Endodermal cell (in vitro differentiated cells): ENCODE measurements around the gene ZNF629. TPM values are rescaled to one million over a fixed set of nuclear protein-coding genes. Genes with fewer than 3 reads are reported as not detected.

ENCODE experiments used
- DNase-seq: peaks from one replicate; pipeline ENCODE4 v3.0.0-alpha.2; 2017
- H3K27ac ChIP-seq: 2 replicates; pipeline ENCODE4 v1.5.1; 2013; ENCODE audit warnings: mild to moderate bottlenecking, low read depth, low read length, moderate library complexity
- H3K27me3 ChIP-seq: 2 replicates; pipeline ENCODE4 v1.6.1; 2013; ENCODE audit warnings: mild to moderate bottlenecking, low read length, moderate library complexity; ENCODE audit not compliant: insufficient read depth, control insufficient read depth, poor library complexity, severe bottlenecking
- H3K36me3 ChIP-seq: 2 replicates; pipeline ENCODE4 v1.7.0; 2013; ENCODE audit warnings: mild to moderate bottlenecking, low read length, moderate library complexity; ENCODE audit not compliant: control insufficient read depth, insufficient read depth
- H3K4me1 ChIP-seq: one replicate; pipeline ENCODE4 v1.7.0; 2013; ENCODE audit warnings: low read length; ENCODE audit not compliant: control insufficient read depth, insufficient read depth
- H3K4me3 ChIP-seq: 2 replicates; pipeline ENCODE4 v1.5.1; 2013; ENCODE audit warnings: mild to moderate bottlenecking, low read length, moderate library complexity
- H3K9ac ChIP-seq: 2 replicates; pipeline ENCODE4 v1.6.1; 2013; ENCODE audit warnings: mild to moderate bottlenecking, low read length, moderate library complexity; ENCODE audit not compliant: poor library complexity, severe bottlenecking; ENCODE audit errors: extremely low read depth
- H3K9me3 ChIP-seq: 2 replicates; pipeline ENCODE4 v1.6.1; 2013; ENCODE audit warnings: mild to moderate bottlenecking, low read length, moderate library complexity; ENCODE audit not compliant: control insufficient read depth
- H3K27ac Mint-ChIP-seq: 2 replicates; pipeline ENCODE4 v1.8.0; 2020; ENCODE audit warnings: mixed read lengths
- H3K27me3 Mint-ChIP-seq: 2 replicates; pipeline ENCODE4 v1.8.0; 2021; ENCODE audit warnings: mild to moderate bottlenecking, mixed read lengths; ENCODE audit not compliant: insufficient read depth
- H3K36me3 Mint-ChIP-seq: 2 replicates; pipeline ENCODE4 v1.8.0; 2020; ENCODE audit warnings: low read depth, mixed read lengths
- H3K4me1 Mint-ChIP-seq: 2 replicates; pipeline ENCODE4 v1.8.0; 2020; ENCODE audit warnings: mixed read lengths
- H3K4me3 Mint-ChIP-seq: 2 replicates; pipeline ENCODE4 v1.8.0; 2020; ENCODE audit warnings: mild to moderate bottlenecking, moderate library complexity, mixed read lengths
- H3K9me3 Mint-ChIP-seq: 2 replicates; pipeline ENCODE4 v1.8.0; 2020; ENCODE audit warnings: mild to moderate bottlenecking, mixed read lengths
- CTCF ChIP-seq: fragments of 200-600 bp; sonication (generic); conservative IDR thresholded peaks from 2 replicates; pipeline ENCODE4 v1.5.0; 2021; ENCODE audit warnings: antibody characterized with exemption, mild to moderate bottlenecking
- WGBS, 2 experiments: methylation state at CpG; one replicate each; pipeline versions ENCODE4 v1.1.5 to v1.1.7; 2013; ENCODE audit warnings: missing lambda C conversion rate in 2 of 2, mixed read lengths in 1 of 2; ENCODE audit not compliant: insufficient coverage in 1 of 2, insufficient read length in 1 of 2; 5-methylcytosine and 5-hydroxymethylcytosine counted together
- total RNA-seq, 2 donors: library from RNA; stranded (reverse); fragmentation: NEBNext Ultra II Directional in 1 of 2; extraction: Animal tissue kit (Norgen Biotek cat#: 25700) in 1 of 2; gene quantifications; 2 replicates in 1 of 2; 3 replicates in 1 of 2; pipeline ENCODE4 v1.2.1, GENCODE V29; 2021

The ZNF629 gene
- total RNA-seq, 2 donors from 2014 or later: 31.8 to 33.3 TPM

- WGBS, 2 experiments: 93 to 100% methylated on average over 3 to 6 of the region's 6 CpGs
- H3K27me3 Mint-ChIP-seq: no peaks in the 10 kb centered on the region
- DNase-seq: no peak
- H3K27me3 ChIP-seq: no peaks in the 10 kb centered on the region
- no peak overlapping the region for H3K9ac ChIP-seq
- peaks cover 13% of the 10 kb centered on the region for H3K4me1 Mint-ChIP-seq
- no peaks in the 10 kb centered on the region for H3K4me1 ChIP-seq
- no peak overlapping the region for H3K4me3 Mint-ChIP-seq
- no peaks in the 10 kb centered on the region for H3K9me3 Mint-ChIP-seq
- H3K4me3 ChIP-seq: no peak overlapping the region
- TF ChIP-seq CTCF: no peak
- peaks cover 29% of the 10 kb centered on the region for H3K36me3 Mint-ChIP-seq
- no peak overlapping the region for H3K27ac Mint-ChIP-seq
- peaks cover 40% of the 10 kb centered on the region for H3K36me3 ChIP-seq
- H3K9me3 ChIP-seq: no peaks in the 10 kb centered on the region
- no peak overlapping the region for H3K27ac ChIP-seq
These were observed 7.4 kb downstream of the ZNF629 start for GRCh38 chr16:30779596-30779995.

GRCh38 chr16:30778549-30779244 is 8.3 kb downstream of the ZNF629 start:
- no peaks in the 10 kb centered on the region for H3K27me3 Mint-ChIP-seq
- WGBS, 2 experiments: 91 to 92% methylated on average over 12 to 14 of the region's 14 CpGs
- no peak overlapping the region for H3K27ac ChIP-seq
- no peaks in the 10 kb centered on the region for H3K4me1 ChIP-seq
- DNase-seq: peak; percentile 74
- peak overlapping the region; percentile 59 for H3K27ac Mint-ChIP-seq
- peaks cover 13% of the 10 kb centered on the region for H3K4me1 Mint-ChIP-seq
- peaks cover 45% of the 10 kb centered on the region for H3K36me3 ChIP-seq
- no peaks in the 10 kb centered on the region for H3K27me3 ChIP-seq
- H3K36me3 Mint-ChIP-seq: peaks cover 32% of the 10 kb centered on the region
- H3K4me3 Mint-ChIP-seq: no peak overlapping the region
- H3K9me3 ChIP-seq: no peaks in the 10 kb centered on the region
- TF ChIP-seq CTCF: no peak
- no peak overlapping the region for H3K9ac ChIP-seq
- no peak overlapping the region for H3K4me3 ChIP-seq
- no peaks in the 10 kb centered on the region for H3K9me3 Mint-ChIP-seq

- peak; percentile 63 for DNase-seq
These were observed 9.3 kb downstream of the ZNF629 start for GRCh38 chr16:30777591-30778297.

More at GRCh38 chr16:30777591-30778297, 9.3 kb downstream of the ZNF629 start:
- peak overlapping the region; percentile 82 for H3K4me3 Mint-ChIP-seq
- H3K27me3 Mint-ChIP-seq: no peaks in the 10 kb centered on the region
- Histone ChIP-seq H3K27ac (no peak overlapping the region), H3K4me3 (no peak overlapping the region), H3K9ac (no peak overlapping the region), H3K27me3 (no peaks in the 10 kb centered on the region), H3K4me1 (no peaks in the 10 kb centered on the region), H3K9me3 (no peaks in the 10 kb centered on the region), H3K36me3 (peaks cover 42% of the 10 kb centered on the region)
- H3K27ac Mint-ChIP-seq: no peak overlapping the region
- H3K36me3 Mint-ChIP-seq: peaks cover 30% of the 10 kb centered on the region
- H3K9me3 Mint-ChIP-seq: no peaks in the 10 kb centered on the region
- 86 to 93% methylated on average over 6 to 7 of the region's 7 CpGs for WGBS, 2 experiments
- peaks cover 13% of the 10 kb centered on the region for H3K4me1 Mint-ChIP-seq
- TF ChIP-seq CTCF: peak; percentile 46
